ENCODE data around the gene DHRSX. TPM values are rescaled to one million over a fixed set of nuclear protein-coding genes. Genes with fewer than 3 reads are reported as not detected.

The DHRSX gene
- total and polyA plus RNA-seq, 9 of the 15 experiments (the other 6 are each of a cell fraction or from before 2014, with no cell fraction given), result 0.59 to 11.0 (median 6.2) TPM

GRCh38 chrX:2383735-2384134, 117.0 kb downstream of the DHRSX start:
- Histone ChIP-seq H3K4me3 (no peak overlapping the region), H3K4me2 (ENCODE audit: insufficient read depth, low read length) (no peak overlapping the region), H3K27ac (ENCODE audit: extremely low read depth, low read depth, low read length) (no peak overlapping the region), H3K9me1 (ENCODE audit: control insufficient read depth, insufficient read depth, low read length) (no peaks in the 10 kb centered on the region), H4K20me1 (replicated peaks; ENCODE audit: control insufficient read depth, insufficient read depth, low read length) (no peaks in the 10 kb centered on the region), H3K4me1 (replicated peaks in 1 of 2; ENCODE audit: control insufficient read depth in 2 of 2, insufficient read depth in 2 of 2, low read length in 2 of 2) (peaks cover 0 to 4% of the 10 kb centered on the region in 2 experiments; a peak in 3 of 5 replicates), H3K9ac (ENCODE audit: insufficient read depth in 1 of 2, low read depth in 2 of 2, low read length in 2 of 2) (no peak overlapping the region), H3K27me3 (ENCODE audit: control insufficient read depth in 2 of 2, insufficient read depth in 2 of 2, low read length in 2 of 2) (no peaks in the 10 kb centered on the region), H2AFZ (ENCODE audit: low read depth, low read length) (no peak overlapping the region), H3K79me2 (ENCODE audit: control insufficient read depth, insufficient read depth, low read length) (no peaks in the 10 kb centered on the region), H3K9me3 (replicated peaks; ENCODE audit: control insufficient read depth, insufficient read depth, low read depth, low read length) (no peaks in the 10 kb centered on the region), H3K36me3 (ENCODE audit: control insufficient read depth, insufficient read depth, low read length) (no peaks in the 10 kb centered on the region)
- ATAC-seq (no peak), DNase-seq (ENCODE audit: extremely low read depth in 1 of 4, low spot score in 3 of 4) (no peak), FAIRE-seq (no peak)
- intact Hi-C loops (cut with micrococcal nuclease) (no loop called here), in situ Hi-C loops (cut with MboI) (no loop called here)
- TF ChIP-seq ELK1 (CRISPR knock-in tag; IDR thresholded peaks at IDR 0.05), result no peak
- TF ChIP-seq CTCFL (IDR thresholded peaks at IDR 0.05; ENCODE audit: borderline replicate concordance, insufficient read depth, low read depth, low read length, poor library complexity, severe bottlenecking), result no peak
- no peak for TF ChIP-seq ID3 (CRISPR knock-in tag; IDR thresholded peaks at IDR 0.05)
- no peak for TF ChIP-seq ID3 (tag; IDR thresholded peaks at IDR 0.05)
- TF ChIP-seq ZNF146 (CRISPR knock-in tag; IDR thresholded peaks at IDR 0.05; ENCODE audit: unreplicated experiment), result no peak
- TF ChIP-seq ZNF764 (CRISPR knock-in tag; IDR thresholded peaks at IDR 0.05; ENCODE audit: low read depth), result no peak
- no peak for TF ChIP-seq DIDO1 (tag; IDR thresholded peaks at IDR 0.05; ENCODE audit: low read depth)
- TF ChIP-seq BACH1 (tag; IDR thresholded peaks at IDR 0.05), result no peak
- no peak for TF ChIP-seq ZNF592 (IDR thresholded peaks at IDR 0.05)
- TF ChIP-seq ZNF263 (CRISPR knock-in tag; IDR thresholded peaks at IDR 0.05; ENCODE audit: borderline replicate concordance), result no peak
- no peak for TF ChIP-seq PTRF (tag; IDR thresholded peaks at IDR 0.05)
- TF ChIP-seq POLR2B (IDR thresholded peaks at IDR 0.05; ENCODE audit: low read depth, partially characterized antibody), result no peak
- no peak for TF ChIP-seq ZNF143 (CRISPR knock-in tag; IDR thresholded peaks at IDR 0.05)
- no TSS peak for BruUV-seq (replicated peaks)
- 31% methylated on average over 3 of the region's 3 CpGs for WGBS (ENCODE audit: insufficient coverage, low coverage, missing lambda C conversion rate)
- ChIA-PET CTCF (ENCODE audit: low intra/inter-chr PET ratio) (no interaction called here), POLR2A (no interaction called here)
